ENCODE results near the gene C1QTNF5. TPM values are rescaled to one million over a fixed set of nuclear protein-coding genes. Genes with fewer than 3 reads are reported as not detected.

Gene C1QTNF5
- total and polyA plus RNA-seq, 2 of the 8 experiments (the other 6 are each of a cell fraction or from before 2014, with no cell fraction given) = 2.2 to 2.7 TPM

- no peak for TF ChIP-seq E2F6 (IDR thresholded peaks at IDR 0.05)
- TF ChIP-seq HDAC6 (IDR thresholded peaks at IDR 0.05; ENCODE audit: low read depth, low read length) = no peak
- no peak for TF ChIP-seq CHD2 (IDR thresholded peaks at IDR 0.05; ENCODE audit: low read length)
- no peak for TF ChIP-seq SP2 (IDR thresholded peaks at IDR 0.05; ENCODE audit: low read length)
- TF ChIP-seq KDM1A (IDR thresholded peaks at IDR 0.05; ENCODE audit: borderline replicate concordance, low read length) = no peak
These were observed 31.3 kb downstream of the C1QTNF5 start (continued) for GRCh38 chr11:119309411-119309810.

All from H1 (cell line).